GM21515 (cell line): ENCODE measurements around the gene PRSS2.

Experiments used
- ATAC-seq: cut with Tn5 transposase; IDR thresholded peaks from one replicate; pipeline ENCODE4 v1.9.1; 2021; ENCODE audit not compliant: unreplicated experiment

Gene PRSS2

DNA sequence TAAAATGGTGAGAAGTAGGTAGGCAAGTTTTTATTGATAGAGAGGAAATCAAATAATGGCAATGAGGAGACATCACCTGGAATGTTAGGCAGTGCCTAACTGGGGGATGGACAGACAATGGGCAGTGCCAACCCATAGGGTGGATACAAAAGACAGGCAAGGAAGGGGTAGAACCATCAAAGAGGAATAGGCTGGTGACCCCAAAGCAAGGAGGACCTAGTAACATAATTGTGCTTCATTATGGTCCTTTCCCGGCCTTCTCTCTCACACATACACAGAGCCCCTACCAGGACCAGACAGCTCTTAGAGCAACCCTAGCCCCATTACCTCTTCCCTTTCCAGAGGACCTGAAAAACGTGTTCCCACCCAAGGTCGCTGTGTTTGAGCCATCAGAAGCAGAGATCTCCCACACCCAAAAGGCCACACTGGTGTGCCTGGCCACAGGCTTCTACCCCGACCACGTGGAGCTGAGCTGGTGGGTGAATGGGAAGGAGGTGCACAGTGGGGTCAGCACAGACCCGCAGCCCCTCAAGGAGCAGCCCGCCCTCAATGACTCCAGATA, 30.0 kb downstream of the PRSS2 start:
- ATAC-seq = no peak

DNA sequence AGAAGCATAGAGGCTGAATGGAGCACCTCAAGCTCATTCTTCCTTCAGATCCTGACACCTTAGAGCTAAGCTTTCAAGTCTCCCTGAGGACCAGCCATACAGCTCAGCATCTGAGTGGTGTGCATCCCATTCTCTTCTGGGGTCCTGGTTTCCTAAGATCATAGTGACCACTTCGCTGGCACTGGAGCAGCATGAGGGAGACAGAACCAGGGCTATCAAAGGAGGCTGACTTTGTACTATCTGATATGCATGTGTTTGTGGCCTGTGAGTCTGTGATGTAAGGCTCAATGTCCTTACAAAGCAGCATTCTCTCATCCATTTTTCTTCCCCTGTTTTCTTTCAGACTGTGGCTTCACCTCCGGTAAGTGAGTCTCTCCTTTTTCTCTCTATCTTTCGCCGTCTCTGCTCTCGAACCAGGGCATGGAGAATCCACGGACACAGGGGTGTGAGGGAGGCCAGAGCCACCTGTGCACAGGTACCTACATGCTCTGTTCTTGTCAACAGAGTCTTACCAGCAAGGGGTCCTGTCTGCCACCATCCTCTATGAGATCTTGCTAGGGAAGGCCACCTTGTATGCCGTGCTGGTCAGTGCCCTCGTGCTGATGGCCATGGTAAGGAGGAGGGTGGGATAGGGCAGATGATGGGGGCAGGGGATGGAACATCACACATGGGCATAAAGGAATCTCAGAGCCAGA, 31.0 kb downstream of the PRSS2 start:
- no peak for ATAC-seq

- ATAC-seq = no peak
Observed at GRCh38 chr7:142802301-142802700, 31.5 kb downstream of the PRSS2 start.

DNA sequence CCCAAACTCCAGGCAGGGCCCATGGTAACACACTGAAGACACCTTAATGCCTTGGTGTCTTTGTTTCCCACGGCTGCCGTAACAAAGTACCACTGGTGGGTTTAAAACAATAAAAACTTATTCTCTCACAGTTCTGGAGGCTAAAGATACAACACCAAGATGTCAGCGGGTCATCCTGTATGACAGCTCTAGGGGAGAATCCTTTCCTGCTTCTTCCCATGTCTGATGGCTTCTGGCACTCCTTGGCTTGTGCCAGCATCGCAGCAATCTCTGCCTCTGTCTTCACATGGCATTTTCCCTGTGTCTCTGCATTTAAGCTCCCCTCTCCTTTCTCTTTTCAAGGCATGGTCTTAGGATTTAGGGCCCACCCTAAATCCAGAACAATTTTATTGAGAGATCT, 33.1 kb downstream of the PRSS2 start:
- ATAC-seq = no peak

DNA sequence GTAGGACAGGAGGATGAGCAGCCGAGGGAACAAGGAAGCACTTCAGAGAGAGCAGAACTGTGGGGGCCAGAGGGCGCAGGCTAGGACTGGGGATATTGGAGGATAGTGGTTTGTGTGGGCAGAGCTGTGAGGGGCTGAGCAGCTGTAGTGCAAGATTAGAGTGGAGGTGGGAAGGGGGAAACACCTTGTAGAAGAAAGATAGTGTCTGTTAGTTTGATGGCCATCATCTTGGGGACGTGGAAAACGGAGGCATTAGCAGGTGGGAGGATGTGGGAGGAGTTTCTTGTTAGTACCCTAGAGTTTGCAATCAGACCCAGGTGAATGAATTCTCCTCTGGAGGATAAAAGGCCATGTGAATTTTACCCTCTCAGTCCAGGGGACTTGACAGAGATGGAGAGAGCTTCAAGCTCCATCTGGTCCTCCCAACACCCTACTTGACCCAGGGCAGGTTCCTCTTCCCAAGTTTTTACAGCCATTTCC, 34.0 kb downstream of the PRSS2 start:
- no peak for ATAC-seq

DNA sequence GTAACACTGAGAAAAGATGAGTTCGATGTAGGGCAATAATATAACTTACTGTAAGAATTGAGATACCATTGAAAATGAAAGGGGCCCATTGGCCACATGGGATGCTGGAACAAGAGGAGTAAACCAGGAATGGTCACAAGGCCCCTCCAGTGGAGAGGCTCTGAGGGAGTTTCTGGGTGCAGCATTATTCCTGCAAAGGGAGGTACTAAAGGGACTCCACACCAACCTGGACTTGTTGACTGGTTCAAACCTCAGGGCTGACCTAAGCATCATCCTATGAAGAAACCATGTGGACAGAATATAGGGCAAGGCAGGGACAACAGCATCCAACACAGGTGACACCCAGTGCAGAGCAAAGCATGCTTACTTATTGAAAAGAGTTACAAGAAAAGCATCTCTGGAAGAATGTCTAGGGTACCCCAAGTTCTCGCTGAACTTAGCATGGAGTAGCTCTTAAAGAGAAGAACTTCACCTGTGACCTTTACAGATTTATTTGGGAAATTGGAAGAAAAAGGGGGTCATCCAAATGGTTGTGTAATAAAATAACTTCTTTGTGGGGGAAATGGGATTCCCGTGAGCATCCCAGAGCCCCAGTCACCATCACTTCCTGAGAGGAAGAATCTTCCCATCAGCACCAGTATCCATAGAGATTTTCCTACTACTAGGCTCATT, 34.7 kb downstream of the PRSS2 start:
- no peak for ATAC-seq

DNA sequence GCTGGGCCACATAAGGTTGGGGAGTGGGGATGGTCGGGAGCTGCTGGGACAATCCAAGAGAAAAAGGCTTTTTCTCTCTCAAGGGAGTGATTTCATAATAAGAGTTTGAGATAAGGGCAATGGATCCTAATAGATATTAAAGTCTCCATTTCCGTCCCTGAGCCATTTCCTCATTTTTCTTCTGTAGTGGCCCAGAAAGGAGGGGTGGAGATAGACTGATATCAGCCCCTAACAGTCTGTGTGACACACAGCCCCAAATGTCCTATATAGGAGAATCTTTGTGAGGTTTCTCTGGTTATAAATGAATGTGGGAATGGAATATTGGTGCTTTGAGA, 35.2 kb downstream of the PRSS2 start:
- ATAC-seq = no peak

DNA sequence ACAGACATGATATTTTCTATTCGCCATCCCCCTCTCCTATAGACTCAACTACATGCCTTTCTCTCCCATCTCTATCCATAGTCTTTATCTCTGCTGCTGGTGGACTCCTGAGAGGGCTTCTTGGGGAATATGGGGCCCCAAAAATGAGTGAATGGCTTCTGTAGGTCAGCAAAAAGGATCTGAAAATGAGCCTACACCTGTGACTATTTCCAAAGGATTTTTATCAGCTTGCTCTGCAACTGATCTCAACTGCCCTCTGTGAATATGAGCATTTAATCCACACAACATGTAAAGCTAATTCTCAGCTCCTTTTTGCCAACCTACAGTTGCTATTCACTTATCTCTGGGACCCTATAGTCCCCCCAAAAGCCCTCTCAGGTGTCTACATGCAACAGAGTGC, 36.2 kb downstream of the PRSS2 start:
- no peak for ATAC-seq

DNA sequence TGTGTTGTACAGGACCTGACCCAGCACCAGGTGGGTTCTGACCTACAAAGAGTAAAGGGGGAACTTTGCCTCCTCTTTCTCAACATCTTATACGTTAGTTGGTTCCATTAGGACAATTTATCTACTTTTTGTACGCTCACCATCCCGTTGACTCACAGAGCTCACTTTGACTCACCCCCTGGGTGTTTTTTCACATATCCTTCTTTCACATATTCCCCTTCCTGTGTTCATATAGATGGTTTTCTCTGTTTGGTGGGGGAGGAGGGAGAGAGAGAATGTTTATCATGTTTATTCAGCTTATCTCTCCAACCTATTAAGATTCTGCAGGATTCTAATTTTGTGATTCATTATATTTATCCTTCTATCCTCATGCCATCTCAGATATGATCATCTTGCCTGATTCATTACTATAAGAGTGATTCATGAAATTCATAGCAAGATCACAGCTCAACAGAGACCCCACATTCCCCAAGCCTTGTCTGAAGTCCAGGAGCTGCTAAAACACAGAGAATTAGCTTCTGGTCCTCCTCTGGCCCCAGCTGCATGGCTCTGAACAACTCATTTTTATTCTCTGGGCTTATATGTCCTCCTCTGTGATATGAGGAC, 37.2 kb downstream of the PRSS2 start:
- no peak for ATAC-seq

GRCh38 chr7:142808461-142808801, 37.7 kb downstream of the PRSS2 start:
- ATAC-seq = peak; percentile 34

- ATAC-seq = peak; percentile 93
Observed at GRCh38 chr7:142808802-142809583, 38.2 kb downstream of the PRSS2 start.

GRCh38 chr7:142809671-142810070, 38.9 kb downstream of the PRSS2 start:
- ATAC-seq = no peak

GRCh38 chr7:142811154-142811737, 40.5 kb downstream of the PRSS2 start:
- no peak for ATAC-seq

DNA sequence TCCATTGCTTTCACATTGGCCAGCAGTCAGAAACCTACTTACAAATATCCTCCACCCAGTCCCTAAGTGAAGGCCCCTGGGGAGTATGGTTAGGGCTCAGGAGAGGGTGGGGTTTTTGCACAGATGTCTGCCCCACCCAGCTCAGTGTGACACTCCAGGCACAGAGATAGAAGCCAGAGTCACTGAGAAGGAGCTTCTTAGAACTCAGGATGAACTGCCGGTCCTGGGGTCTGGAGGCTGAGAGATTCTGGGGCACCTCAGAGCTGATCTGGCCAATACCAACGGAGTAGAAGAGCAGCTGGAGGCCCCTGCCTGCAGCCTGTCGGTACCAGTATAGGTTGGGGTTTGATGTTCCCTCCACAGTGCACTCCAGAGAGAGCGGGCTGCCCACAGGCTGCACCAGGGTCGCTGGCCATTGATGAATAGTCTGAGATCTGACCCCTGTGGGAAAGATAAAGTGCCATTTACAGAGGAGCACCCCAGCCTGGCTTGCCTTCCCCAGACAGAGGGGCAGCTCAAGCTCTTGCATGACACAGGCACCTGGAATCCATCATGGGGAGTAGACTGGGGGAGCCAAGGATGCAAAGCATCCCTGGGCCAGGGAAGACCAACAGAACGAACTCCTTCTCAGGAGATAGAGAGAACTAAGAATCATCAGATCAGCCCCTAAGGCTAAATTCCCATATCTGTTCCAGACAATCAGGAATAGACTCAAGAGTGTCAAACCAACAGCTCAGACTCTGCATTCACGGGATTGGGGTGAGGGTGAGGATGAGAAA, 41.9 kb downstream of the PRSS2 start:
- no peak for ATAC-seq

DNA sequence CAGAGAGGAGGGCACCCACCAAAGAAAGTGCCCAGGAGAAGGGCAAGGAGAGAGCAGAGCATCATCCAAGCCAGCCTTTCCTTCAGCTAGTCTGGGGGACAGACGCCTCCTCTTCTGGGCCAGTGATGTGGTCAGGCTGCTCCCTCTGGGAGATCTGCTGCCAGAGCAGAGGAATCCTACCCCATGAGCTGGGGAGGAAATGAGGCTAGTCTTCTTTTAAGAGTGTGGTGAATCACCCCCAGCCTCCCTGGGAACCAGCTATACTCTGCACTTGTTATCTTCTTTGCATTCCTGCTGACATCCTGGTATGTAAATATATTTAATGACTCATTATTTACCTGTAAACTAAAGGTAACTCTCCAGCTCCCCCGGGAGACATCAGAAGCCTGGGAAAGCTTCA, 42.5 kb downstream of the PRSS2 start:
- ATAC-seq = no peak

GRCh38 chr7:142813699-142814098, 42.9 kb downstream of the PRSS2 start:
- no peak for ATAC-seq

DNA sequence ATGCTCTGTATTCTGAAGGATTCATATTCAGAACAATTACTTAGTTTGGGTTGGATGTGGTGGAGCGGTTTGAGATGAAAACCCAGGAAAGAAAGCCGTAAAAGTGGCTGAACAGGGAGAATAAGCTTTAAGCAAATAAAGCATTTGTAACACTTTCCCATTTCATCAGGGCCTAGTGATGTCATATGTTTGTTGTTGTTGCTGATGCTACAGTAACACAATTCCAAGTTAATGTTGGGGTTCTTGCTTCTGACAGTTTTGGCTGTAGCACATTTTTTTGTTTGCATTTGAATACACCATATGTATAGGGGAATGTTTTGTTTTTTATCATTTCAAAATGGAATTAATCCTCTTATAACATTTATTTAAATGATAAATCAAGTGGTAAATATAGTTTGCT, 43.7 kb downstream of the PRSS2 start:
- no peak for ATAC-seq

- ATAC-seq = no peak
Observed at GRCh38 chr7:142815134-142815533, 44.4 kb downstream of the PRSS2 start.

DNA sequence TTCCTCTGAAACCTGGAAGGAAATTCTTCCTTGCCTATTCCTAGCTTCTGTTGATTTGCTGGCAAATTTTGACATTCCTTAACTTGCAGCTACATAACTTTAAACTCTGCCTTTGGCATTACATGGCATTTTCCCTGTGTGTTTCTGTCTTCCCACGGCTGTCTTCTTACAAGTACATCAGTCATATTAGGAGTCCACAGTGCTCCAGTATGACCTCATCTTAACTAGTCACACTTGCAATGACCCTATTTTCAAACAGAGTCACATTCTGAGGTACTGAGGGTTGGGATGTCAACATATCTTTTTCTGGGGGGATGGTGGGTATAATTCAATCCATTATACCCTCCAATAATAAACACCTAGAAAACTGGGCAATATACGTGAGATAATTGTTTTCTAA, 46.7 kb downstream of the PRSS2 start:
- ATAC-seq = no peak

DNA sequence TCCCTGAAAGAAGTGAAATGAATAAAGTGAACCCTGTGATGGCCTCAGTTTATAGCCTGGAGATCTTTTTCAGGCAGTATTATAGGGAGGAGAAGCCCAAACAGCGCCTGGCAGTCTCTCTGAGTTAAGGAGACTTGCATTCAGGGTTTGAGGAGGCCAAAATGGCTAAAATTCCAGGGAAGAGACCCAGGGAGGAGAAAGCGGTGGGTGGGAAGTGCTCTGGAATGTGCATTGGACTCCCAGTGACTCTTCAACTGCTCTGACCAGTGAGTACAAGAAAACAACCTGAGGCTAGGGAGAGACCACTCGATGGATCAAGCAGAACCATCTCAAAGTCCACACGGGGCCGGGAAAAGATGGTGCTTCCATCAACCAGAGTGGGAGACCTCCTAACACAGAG, 48.8 kb downstream of the PRSS2 start:
- ATAC-seq = no peak
